Measurements from ENCODE around the gene RAB3GAP1.

DNA sequence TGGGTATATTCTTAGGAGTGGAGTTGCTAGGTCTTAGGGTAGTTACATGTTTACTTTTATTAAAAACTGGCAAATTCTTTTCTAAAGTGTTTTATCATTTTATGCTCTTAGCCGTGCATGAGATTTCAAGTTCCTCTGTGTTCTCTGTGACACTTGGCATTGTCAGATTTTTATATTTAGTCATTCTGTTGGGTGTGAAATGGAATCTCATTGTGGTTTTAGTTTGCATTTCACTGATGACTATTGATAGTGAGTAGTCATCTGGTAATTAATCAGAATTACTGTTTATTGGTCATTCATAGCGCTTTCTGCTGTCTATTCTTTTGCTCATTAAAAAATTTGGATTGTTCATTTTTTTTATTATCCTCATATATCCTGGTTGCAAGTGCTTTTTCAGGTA, 34.1 kb downstream of the RAB3GAP1 start:
- TF ChIP-seq, protein P1, sequence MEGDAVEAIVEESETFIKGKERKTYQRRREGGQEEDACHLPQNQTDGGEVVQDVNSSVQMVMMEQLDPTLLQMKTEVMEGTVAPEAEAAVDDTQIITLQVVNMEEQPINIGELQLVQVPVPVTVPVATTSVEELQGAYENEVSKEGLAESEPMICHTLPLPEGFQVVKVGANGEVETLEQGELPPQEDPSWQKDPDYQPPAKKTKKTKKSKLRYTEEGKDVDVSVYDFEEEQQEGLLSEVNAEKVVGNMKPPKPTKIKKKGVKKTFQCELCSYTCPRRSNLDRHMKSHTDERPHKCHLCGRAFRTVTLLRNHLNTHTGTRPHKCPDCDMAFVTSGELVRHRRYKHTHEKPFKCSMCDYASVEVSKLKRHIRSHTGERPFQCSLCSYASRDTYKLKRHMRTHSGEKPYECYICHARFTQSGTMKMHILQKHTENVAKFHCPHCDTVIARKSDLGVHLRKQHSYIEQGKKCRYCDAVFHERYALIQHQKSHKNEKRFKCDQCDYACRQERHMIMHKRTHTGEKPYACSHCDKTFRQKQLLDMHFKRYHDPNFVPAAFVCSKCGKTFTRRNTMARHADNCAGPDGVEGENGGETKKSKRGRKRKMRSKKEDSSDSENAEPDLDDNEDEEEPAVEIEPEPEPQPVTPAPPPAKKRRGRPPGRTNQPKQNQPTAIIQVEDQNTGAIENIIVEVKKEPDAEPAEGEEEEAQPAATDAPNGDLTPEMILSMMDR (IDR thresholded peaks at IDR 0.05), result no peak
- TF ChIP-seq POLR2AphosphoS5 (IDR thresholded peaks at IDR 0.05; ENCODE audit: low read depth, low read length) (no peak), TCF7L2 (IDR thresholded peaks at IDR 0.05; ENCODE audit: low read depth, low read length) (no peak)
- TF ChIP-seq, protein P2, sequence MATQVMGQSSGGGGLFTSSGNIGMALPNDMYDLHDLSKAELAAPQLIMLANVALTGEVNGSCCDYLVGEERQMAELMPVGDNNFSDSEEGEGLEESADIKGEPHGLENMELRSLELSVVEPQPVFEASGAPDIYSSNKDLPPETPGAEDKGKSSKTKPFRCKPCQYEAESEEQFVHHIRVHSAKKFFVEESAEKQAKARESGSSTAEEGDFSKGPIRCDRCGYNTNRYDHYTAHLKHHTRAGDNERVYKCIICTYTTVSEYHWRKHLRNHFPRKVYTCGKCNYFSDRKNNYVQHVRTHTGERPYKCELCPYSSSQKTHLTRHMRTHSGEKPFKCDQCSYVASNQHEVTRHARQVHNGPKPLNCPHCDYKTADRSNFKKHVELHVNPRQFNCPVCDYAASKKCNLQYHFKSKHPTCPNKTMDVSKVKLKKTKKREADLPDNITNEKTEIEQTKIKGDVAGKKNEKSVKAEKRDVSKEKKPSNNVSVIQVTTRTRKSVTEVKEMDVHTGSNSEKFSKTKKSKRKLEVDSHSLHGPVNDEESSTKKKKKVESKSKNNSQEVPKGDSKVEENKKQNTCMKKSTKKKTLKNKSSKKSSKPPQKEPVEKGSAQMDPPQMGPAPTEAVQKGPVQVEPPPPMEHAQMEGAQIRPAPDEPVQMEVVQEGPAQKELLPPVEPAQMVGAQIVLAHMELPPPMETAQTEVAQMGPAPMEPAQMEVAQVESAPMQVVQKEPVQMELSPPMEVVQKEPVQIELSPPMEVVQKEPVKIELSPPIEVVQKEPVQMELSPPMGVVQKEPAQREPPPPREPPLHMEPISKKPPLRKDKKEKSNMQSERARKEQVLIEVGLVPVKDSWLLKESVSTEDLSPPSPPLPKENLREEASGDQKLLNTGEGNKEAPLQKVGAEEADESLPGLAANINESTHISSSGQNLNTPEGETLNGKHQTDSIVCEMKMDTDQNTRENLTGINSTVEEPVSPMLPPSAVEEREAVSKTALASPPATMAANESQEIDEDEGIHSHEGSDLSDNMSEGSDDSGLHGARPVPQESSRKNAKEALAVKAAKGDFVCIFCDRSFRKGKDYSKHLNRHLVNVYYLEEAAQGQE (IDR thresholded peaks at IDR 0.05; ENCODE audit: insufficient read depth in 1 of 2, low read depth in 2 of 2, low read length in 1 of 2), result no peak
